Measurements from ENCODE around the gene GPC1. TPM values are rescaled to one million over a fixed set of nuclear protein-coding genes. Genes with fewer than 3 reads are reported as not detected.
A peak's percentile ranks its signal among the peaks of the same experiment; 100 is the strongest.

GPC1 gene
- total and polyA plus RNA-seq, 2 experiments from 2014 or later, result 9.0 to 46.2 TPM

- DNase-seq (ENCODE audit: low spot score), result no peak
- Mint-ChIP-seq H3K36me3 (ENCODE audit: low read depth) (no peaks in the 10 kb centered on the region), H3K4me3 (peak overlapping the region; percentile 66), H3K4me1 (peaks cover 29% of the 10 kb centered on the region), H3K9me3 (no peaks in the 10 kb centered on the region), H3K27ac (no peak overlapping the region), H3K27me3 (ENCODE audit: insufficient read depth, low read depth, poor library complexity) (peaks cover 27% of the 10 kb centered on the region)
- Histone ChIP-seq H3K27me3 (ENCODE audit: insufficient read depth) (peaks cover 34% of the 10 kb centered on the region), H4K20me1 (replicated peaks; ENCODE audit: insufficient read depth) (peaks cover 28% of the 10 kb centered on the region), H3K4me1 (ENCODE audit: insufficient read depth) (peaks cover 20% of the 10 kb centered on the region), H3K36me3 (ENCODE audit: insufficient read depth) (no peaks in the 10 kb centered on the region), H3K4me2 (peak overlapping the region; percentile 77), H3K9me2 (ENCODE audit: insufficient read depth) (no peaks in the 10 kb centered on the region), H2AFZ (no peak overlapping the region), H3K79me2 (replicated peaks; ENCODE audit: insufficient read depth) (no peaks in the 10 kb centered on the region), H3F3A (replicated peaks; ENCODE audit: low read depth) (no peaks in the 10 kb centered on the region), H3K27ac (ENCODE audit: low read depth) (no peak overlapping the region), H3K4me3 (peak overlapping the region; percentile 60)
- TF ChIP-seq EZH2phosphoT487 (IDR thresholded peaks at IDR 0.05; ENCODE audit: unreplicated experiment) (no peak), EZH2 (IDR thresholded peaks at IDR 0.05; ENCODE audit: low read depth, unreplicated experiment) (no peak), ETS1 (IDR thresholded peaks at IDR 0.05) (no peak), ZNF114 (CRISPR knock-in tag; IDR thresholded peaks at IDR 0.05) (no peak)
- no peak for ATAC-seq
Observed at GRCh38 chr2:240451791-240452461, 16.5 kb downstream of the GPC1 start.

GRCh38 chr2:240452462-240453256 is 17.2 kb downstream of the GPC1 start:
- no peaks in the 10 kb centered on the region for H3K9me3 Mint-ChIP-seq
- peaks cover 34% of the 10 kb centered on the region for H3K4me1 Mint-ChIP-seq
- H3K36me3 ChIP-seq (ENCODE audit: insufficient read depth), result no peaks in the 10 kb centered on the region
- H3K9me2 ChIP-seq (ENCODE audit: insufficient read depth), result no peaks in the 10 kb centered on the region
- peaks cover 35% of the 10 kb centered on the region for H3K27me3 ChIP-seq (ENCODE audit: insufficient read depth)
- DNase-seq (ENCODE audit: low spot score) (peak; percentile 72), ATAC-seq (peak; percentile 16)
- no peak overlapping the region for H2AFZ ChIP-seq
- peaks cover 28% of the 10 kb centered on the region for H4K20me1 ChIP-seq (replicated peaks; ENCODE audit: insufficient read depth)
- H3K79me2 ChIP-seq (replicated peaks; ENCODE audit: insufficient read depth), result no peaks in the 10 kb centered on the region
- no peaks in the 10 kb centered on the region for H3K36me3 Mint-ChIP-seq (ENCODE audit: low read depth)
- peaks cover 26% of the 10 kb centered on the region for H3K4me1 ChIP-seq (ENCODE audit: insufficient read depth)
- H3K4me3 ChIP-seq, result peak overlapping the region; percentile 60
- no peak overlapping the region for H3K27ac ChIP-seq (ENCODE audit: low read depth)
- no peak overlapping the region for H3K27ac Mint-ChIP-seq
- H3K27me3 Mint-ChIP-seq (ENCODE audit: insufficient read depth, low read depth, poor library complexity), result peaks cover 27% of the 10 kb centered on the region
- peak overlapping the region; percentile 66; the same call in 2 of the 3 replicates for H3K4me3 Mint-ChIP-seq
- TF ChIP-seq REST (IDR thresholded peaks at IDR 0.05; ENCODE audit: unreplicated experiment) (no peak), NANOG (IDR thresholded peaks at IDR 0.05; ENCODE audit: borderline replicate concordance) (no peak), ZNF331 (CRISPR knock-in tag; IDR thresholded peaks at IDR 0.05; ENCODE audit: low read depth) (no peak), JUNB (IDR thresholded peaks at IDR 0.05; ENCODE audit: unreplicated experiment) (no peak), ZNF114 (CRISPR knock-in tag; IDR thresholded peaks at IDR 0.05) (no peak), ETS1 (IDR thresholded peaks at IDR 0.05) (no peak), CREB1 (CRISPR knock-in tag; IDR thresholded peaks at IDR 0.05; ENCODE audit: low read depth) (no peak), EZH2 (IDR thresholded peaks at IDR 0.05; ENCODE audit: low read depth, unreplicated experiment) (no peak), EZH2phosphoT487 (IDR thresholded peaks at IDR 0.05; ENCODE audit: unreplicated experiment) (no peak), STAT1 (IDR thresholded peaks at IDR 0.05; ENCODE audit: unreplicated experiment) (no peak), CTCF (conservative IDR thresholded peaks at IDR 0.05; ENCODE audit: low read depth in 2 of 2) (no peak), POLR2AphosphoS5 (IDR thresholded peaks at IDR 0.05; ENCODE audit: low read depth) (no peak)
- peak overlapping the region; percentile 77 for H3K4me2 ChIP-seq
- 0 out of 2 replicates have a peak, but pooled peaks cover 5% of the 10 kb centered on the region for H3F3A ChIP-seq (replicated peaks; ENCODE audit: low read depth)
